ENCODE data around the gene PPP1R1A. TPM values are rescaled to one million over a fixed set of nuclear protein-coding genes. Genes with fewer than 3 reads are reported as not detected.

PPP1R1A gene
- total RNA-seq, 1 experiment from 2014 or later: 8.5 TPM

DNA sequence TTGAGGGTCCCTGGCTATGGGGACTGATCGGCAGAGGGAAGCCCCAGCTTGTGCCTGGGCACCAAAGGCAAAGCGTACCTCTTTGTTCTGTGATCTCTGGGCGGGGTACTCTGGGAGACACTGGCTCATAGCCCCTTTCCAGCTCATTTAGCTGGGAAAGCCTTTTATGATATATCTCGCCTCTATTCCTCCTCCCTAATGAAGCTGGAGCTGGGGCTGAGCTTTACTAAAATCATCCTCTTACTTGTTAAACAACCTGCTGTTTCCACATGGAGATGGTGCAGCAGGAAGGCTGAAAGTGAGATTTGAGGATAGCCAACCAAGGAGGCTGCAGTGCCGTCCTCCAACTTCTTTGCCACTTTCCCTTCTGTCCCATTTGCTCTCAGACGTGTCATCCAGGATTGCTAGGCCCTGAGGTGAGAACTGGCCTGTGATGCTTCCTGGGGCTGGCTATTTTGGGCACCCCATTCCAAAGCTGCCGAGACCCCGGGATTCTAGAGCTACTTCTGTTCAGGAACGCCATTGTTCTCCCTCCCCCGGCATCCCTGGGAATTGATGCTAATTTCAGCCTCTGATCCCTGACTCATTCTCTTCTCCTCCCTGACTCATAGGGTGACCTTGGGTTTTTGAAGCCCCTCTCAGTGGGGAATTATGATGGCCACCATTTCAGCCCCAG lies 23.0 kb downstream of the PPP1R1A start:
- H3K4me1 Mint-ChIP-seq: peaks cover 47 to 62% of the 10 kb centered on the region in 2 experiments
- Histone ChIP-seq H3K4me1 (ENCODE audit: insufficient read depth, low read length) (no peaks in the 10 kb centered on the region; the same call in 1 of the 2 replicates), H3K14ac (ENCODE audit: insufficient read depth, low read length) (0 out of 2 replicates have a peak overlapping the region, but pooled peaks have one; percentile 4), H2AFZ (ENCODE audit: low read length) (no peak overlapping the region), H3K18ac (ENCODE audit: insufficient read length, low read depth, low read length) (peak overlapping the region; percentile 27), H3K79me1 (ENCODE audit: insufficient read depth, low read depth, low read length, poor library complexity, severe bottlenecking) (no peaks in the 10 kb centered on the region), H2BK15ac (ENCODE audit: low read depth, low read length) (no peak overlapping the region), H2BK120ac (ENCODE audit: low read depth, low read length, poor library complexity, severe bottlenecking) (no peak overlapping the region), H3K56ac (ENCODE audit: insufficient read length, low read depth, low read length) (no peak overlapping the region), H3T11ph (ENCODE audit: low read length) (no peak overlapping the region), H3K4me2 (ENCODE audit: insufficient read depth, insufficient read length, low read length) (peak overlapping the region; percentile 19), H3K4ac (ENCODE audit: low read depth, low read length) (no peak overlapping the region), H3K23me2 (ENCODE audit: insufficient read length, low read depth, low read length, poor library complexity, severe bottlenecking) (peaks cover 4% of the 10 kb centered on the region), H3K27me3 (ENCODE audit: insufficient read depth, low read length) (peaks cover 25% of the 10 kb centered on the region; the same call in 1 of the 2 replicates), H4K8ac (replicated peaks; ENCODE audit: insufficient read length, low read depth, low read length) (no peak overlapping the region), H2AK5ac (ENCODE audit: insufficient read length, low read length) (no peak overlapping the region), H3K79me2 (ENCODE audit: insufficient read depth, low read length) (no peaks in the 10 kb centered on the region), H3K9me3 (ENCODE audit: control insufficient read depth, low read depth, low read length) (no peaks in the 10 kb centered on the region), H4K20me1 (ENCODE audit: control insufficient read depth, insufficient read depth, insufficient read length) (no peaks in the 10 kb centered on the region), H4K5ac (ENCODE audit: insufficient read length, low read depth, low read length) (no peak overlapping the region), H2BK20ac (ENCODE audit: low read depth, low read length, poor library complexity, severe bottlenecking) (no peak overlapping the region), H3K23ac (ENCODE audit: insufficient read length, low read depth, low read length) (no peak overlapping the region), H2BK5ac (ENCODE audit: insufficient read length, low read length) (no peak overlapping the region), H4K91ac (ENCODE audit: insufficient read length, low read depth, low read length) (no peak overlapping the region), H2BK12ac (ENCODE audit: insufficient read length, low read depth, low read length) (no peak overlapping the region), H3K27ac (ENCODE audit: insufficient read length, low read depth, low read length) (no peak overlapping the region), H3K9ac (ENCODE audit: extremely low read depth, insufficient read length, low read length) (no peak overlapping the region)
- DNase-seq: peak; percentile 75
- peaks cover 90% of the 10 kb centered on the region for H3K27me3 Mint-ChIP-seq (ENCODE audit: low read depth)
- H3K9me3 Mint-ChIP-seq: no peaks in the 10 kb centered on the region; a peak in 1 of 5 replicates
- peak overlapping the region; percentile 34 to 59 for H3K4me3 Mint-ChIP-seq
- H3K27ac Mint-ChIP-seq: peak overlapping the region in 2 of 3 experiments; percentile 74 to 86; a peak in 3 of 7 replicates
- no peaks in the 10 kb centered on the region for H3K36me3 Mint-ChIP-seq (ENCODE audit: insufficient read depth in 1 of 3, low read depth in 3 of 3)
- WGBS (ENCODE audit: extremely low coverage, insufficient read length, low lambda C conversion rate): no CpG with 5 or more reads among the region's 10 CpGs
- TF ChIP-seq, protein P1, sequence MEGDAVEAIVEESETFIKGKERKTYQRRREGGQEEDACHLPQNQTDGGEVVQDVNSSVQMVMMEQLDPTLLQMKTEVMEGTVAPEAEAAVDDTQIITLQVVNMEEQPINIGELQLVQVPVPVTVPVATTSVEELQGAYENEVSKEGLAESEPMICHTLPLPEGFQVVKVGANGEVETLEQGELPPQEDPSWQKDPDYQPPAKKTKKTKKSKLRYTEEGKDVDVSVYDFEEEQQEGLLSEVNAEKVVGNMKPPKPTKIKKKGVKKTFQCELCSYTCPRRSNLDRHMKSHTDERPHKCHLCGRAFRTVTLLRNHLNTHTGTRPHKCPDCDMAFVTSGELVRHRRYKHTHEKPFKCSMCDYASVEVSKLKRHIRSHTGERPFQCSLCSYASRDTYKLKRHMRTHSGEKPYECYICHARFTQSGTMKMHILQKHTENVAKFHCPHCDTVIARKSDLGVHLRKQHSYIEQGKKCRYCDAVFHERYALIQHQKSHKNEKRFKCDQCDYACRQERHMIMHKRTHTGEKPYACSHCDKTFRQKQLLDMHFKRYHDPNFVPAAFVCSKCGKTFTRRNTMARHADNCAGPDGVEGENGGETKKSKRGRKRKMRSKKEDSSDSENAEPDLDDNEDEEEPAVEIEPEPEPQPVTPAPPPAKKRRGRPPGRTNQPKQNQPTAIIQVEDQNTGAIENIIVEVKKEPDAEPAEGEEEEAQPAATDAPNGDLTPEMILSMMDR (conservative IDR thresholded peaks at IDR 0.05): no peak
